Astrocyte (in vitro differentiated cells and primary cell): ENCODE data around the gene ZNF74.
"Not testable (repeated sequence)": the region's sequence is repeated elsewhere in the genome, so short reads cannot be mapped to it uniquely, and the experiment has no call there.

Source experiments
- EZH2 ChIP-seq: IDR thresholded peaks from 2 replicates; pipeline ENCODE4 v1.6.1; 2012; ENCODE audit warnings: mild to moderate bottlenecking, low read length, inconsistent platforms; ENCODE audit not compliant: insufficient read depth
- TF ChIP-seq, protein P1 (sequence below): IDR thresholded peaks from 2 replicates; pipeline ENCODE4 v1.5.1; 2011; ENCODE audit warnings: low read depth, mild to moderate bottlenecking, inconsistent platforms, low read length, moderate library complexity; ENCODE audit not compliant: insufficient read depth

DNA sequence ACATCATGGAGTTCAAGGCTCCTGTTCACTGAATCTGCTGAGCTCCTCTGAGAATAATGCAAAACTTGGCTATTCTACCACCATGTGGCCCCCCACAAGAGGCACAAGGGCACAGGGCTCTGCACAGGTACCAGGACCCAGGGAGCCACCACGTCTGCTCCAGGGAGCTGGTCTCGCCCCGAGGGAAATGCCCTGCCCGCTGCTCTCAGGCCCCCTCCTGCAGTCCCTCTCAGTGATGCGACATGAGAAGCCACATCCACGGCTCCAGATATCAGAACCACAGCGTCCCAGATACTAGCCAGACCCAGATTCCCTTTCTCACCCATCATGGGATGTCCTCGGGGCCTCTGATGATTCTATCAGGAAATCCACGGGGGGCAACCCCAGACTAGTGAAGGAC is 27.1 kb upstream of the ZNF74 start:
- TF ChIP-seq, protein P1, sequence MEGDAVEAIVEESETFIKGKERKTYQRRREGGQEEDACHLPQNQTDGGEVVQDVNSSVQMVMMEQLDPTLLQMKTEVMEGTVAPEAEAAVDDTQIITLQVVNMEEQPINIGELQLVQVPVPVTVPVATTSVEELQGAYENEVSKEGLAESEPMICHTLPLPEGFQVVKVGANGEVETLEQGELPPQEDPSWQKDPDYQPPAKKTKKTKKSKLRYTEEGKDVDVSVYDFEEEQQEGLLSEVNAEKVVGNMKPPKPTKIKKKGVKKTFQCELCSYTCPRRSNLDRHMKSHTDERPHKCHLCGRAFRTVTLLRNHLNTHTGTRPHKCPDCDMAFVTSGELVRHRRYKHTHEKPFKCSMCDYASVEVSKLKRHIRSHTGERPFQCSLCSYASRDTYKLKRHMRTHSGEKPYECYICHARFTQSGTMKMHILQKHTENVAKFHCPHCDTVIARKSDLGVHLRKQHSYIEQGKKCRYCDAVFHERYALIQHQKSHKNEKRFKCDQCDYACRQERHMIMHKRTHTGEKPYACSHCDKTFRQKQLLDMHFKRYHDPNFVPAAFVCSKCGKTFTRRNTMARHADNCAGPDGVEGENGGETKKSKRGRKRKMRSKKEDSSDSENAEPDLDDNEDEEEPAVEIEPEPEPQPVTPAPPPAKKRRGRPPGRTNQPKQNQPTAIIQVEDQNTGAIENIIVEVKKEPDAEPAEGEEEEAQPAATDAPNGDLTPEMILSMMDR: not testable (repeated sequence)
- TF ChIP-seq EZH2: not testable (repeated sequence)
